ENCODE data around the gene HADHA. TPM values are rescaled to one million over a fixed set of nuclear protein-coding genes. Genes with fewer than 3 reads are reported as not detected.
A peak's percentile ranks its signal among the peaks of the same experiment; 100 is the strongest.

The HADHA gene
- total RNA-seq, 1 experiment from 2014 or later, result 112 TPM

DNA sequence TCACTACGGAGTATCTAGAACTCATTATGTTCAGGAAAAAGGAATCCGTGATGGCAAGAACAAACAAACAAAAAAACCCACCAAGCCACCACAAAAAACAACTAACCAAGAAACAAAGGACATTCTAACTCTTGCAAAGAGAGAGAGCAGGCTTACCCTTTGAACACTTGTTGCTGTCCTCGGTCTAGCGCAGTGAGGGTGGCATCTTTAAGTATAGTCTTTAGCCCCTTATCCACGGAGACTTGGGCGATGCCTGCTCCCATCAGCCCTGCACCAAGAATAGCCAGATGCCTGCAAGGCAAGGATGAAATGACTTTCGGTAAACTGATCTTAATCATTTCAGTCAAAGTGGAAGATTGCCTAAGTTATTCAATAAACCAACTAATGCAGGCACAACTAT lies 40.5 kb downstream of the HADHA start:
- no peak overlapping the region for H2BK5ac ChIP-seq (ENCODE audit: insufficient read length, low read length)
- no peak overlapping the region for H2AK5ac ChIP-seq (ENCODE audit: insufficient read length, low read length)
- H2BK20ac ChIP-seq (ENCODE audit: low read depth, low read length, poor library complexity, severe bottlenecking), result no peak overlapping the region
- no CpG with 5 or more reads among the region's 7 CpGs for WGBS (ENCODE audit: extremely low coverage, insufficient read length, low lambda C conversion rate)
- no peaks in the 10 kb centered on the region for H3K4me1 ChIP-seq (ENCODE audit: insufficient read depth, low read length)
- no peaks in the 10 kb centered on the region for H3K27me3 ChIP-seq (ENCODE audit: insufficient read depth, low read length)
- no peaks in the 10 kb centered on the region for H3K23me2 ChIP-seq (ENCODE audit: insufficient read length, low read depth, low read length, poor library complexity, severe bottlenecking)
- Mint-ChIP-seq H3K36me3 (ENCODE audit: insufficient read depth in 1 of 3, low read depth in 3 of 3) (peaks cover 7 to 62% (median 38%) of the 10 kb centered on the region in 3 experiments; a peak in 5 of 7 replicates), H3K9me3 (no peaks in the 10 kb centered on the region), H3K4me1 (peaks cover 7 to 9% of the 10 kb centered on the region in 2 experiments), H3K27ac (peak overlapping the region in 2 of 3 experiments; percentile 50 to 51; a peak in 2 of 7 replicates), H3K27me3 (ENCODE audit: low read depth) (no peaks in the 10 kb centered on the region), H3K4me3 (no peak overlapping the region)
- no peak overlapping the region for H4K5ac ChIP-seq (ENCODE audit: insufficient read length, low read depth, low read length)
- H4K20me1 ChIP-seq (ENCODE audit: control insufficient read depth, insufficient read depth, insufficient read length), result no peaks in the 10 kb centered on the region
- H3K4ac ChIP-seq (ENCODE audit: low read depth, low read length), result no peak overlapping the region
- no peaks in the 10 kb centered on the region for H3K79me1 ChIP-seq (ENCODE audit: insufficient read depth, low read depth, low read length, poor library complexity, severe bottlenecking)
- TF ChIP-seq, protein P1, sequence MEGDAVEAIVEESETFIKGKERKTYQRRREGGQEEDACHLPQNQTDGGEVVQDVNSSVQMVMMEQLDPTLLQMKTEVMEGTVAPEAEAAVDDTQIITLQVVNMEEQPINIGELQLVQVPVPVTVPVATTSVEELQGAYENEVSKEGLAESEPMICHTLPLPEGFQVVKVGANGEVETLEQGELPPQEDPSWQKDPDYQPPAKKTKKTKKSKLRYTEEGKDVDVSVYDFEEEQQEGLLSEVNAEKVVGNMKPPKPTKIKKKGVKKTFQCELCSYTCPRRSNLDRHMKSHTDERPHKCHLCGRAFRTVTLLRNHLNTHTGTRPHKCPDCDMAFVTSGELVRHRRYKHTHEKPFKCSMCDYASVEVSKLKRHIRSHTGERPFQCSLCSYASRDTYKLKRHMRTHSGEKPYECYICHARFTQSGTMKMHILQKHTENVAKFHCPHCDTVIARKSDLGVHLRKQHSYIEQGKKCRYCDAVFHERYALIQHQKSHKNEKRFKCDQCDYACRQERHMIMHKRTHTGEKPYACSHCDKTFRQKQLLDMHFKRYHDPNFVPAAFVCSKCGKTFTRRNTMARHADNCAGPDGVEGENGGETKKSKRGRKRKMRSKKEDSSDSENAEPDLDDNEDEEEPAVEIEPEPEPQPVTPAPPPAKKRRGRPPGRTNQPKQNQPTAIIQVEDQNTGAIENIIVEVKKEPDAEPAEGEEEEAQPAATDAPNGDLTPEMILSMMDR (conservative IDR thresholded peaks at IDR 0.05), result no peak
- no peaks in the 10 kb centered on the region for H3K9me3 ChIP-seq (ENCODE audit: control insufficient read depth, low read depth, low read length)
- H3K9ac ChIP-seq (ENCODE audit: extremely low read depth, insufficient read length, low read length), result no peak overlapping the region
- H2BK120ac ChIP-seq (ENCODE audit: low read depth, low read length, poor library complexity, severe bottlenecking), result no peak overlapping the region
- no peak overlapping the region for H3K18ac ChIP-seq (ENCODE audit: insufficient read length, low read depth, low read length)
- H3K56ac ChIP-seq (ENCODE audit: insufficient read length, low read depth, low read length), result no peak overlapping the region
- no peak overlapping the region for H2BK15ac ChIP-seq (ENCODE audit: low read depth, low read length)
- no peak overlapping the region for H3K23ac ChIP-seq (ENCODE audit: insufficient read length, low read depth, low read length)
- H3K14ac ChIP-seq (ENCODE audit: insufficient read depth, low read length), result no peak overlapping the region
- no peak overlapping the region for H2AFZ ChIP-seq (ENCODE audit: low read length)
- H4K91ac ChIP-seq (ENCODE audit: insufficient read length, low read depth, low read length), result no peak overlapping the region
- H3K4me2 ChIP-seq (ENCODE audit: insufficient read depth, insufficient read length, low read length), result no peak overlapping the region
- H3T11ph ChIP-seq (ENCODE audit: low read length), result no peak overlapping the region
- no peak for DNase-seq
- H4K8ac ChIP-seq (replicated peaks; ENCODE audit: insufficient read length, low read depth, low read length), result no peak overlapping the region
- no peak overlapping the region for H2BK12ac ChIP-seq (ENCODE audit: insufficient read length, low read depth, low read length)
- H3K27ac ChIP-seq (ENCODE audit: insufficient read length, low read depth, low read length), result no peak overlapping the region
- H3K79me2 ChIP-seq (ENCODE audit: insufficient read depth, low read length), result no peaks in the 10 kb centered on the region

Data from H9 (cell line).